GM19193 (cell line): ENCODE data around the gene ABTB1.

Experiments
- POLR2A ChIP-seq: IDR thresholded peaks from 4 replicates; pipeline ENCODE4 v1.6.1; 2011; ENCODE audit not compliant: insufficient read depth, insufficient read length; ENCODE audit errors: extremely low read depth

The ABTB1 gene

GRCh38 chr3:127644641-127645370 lies 27.9 kb upstream of the ABTB1 start:
- TF ChIP-seq POLR2A, result no peak

GRCh38 chr3:127645371-127646015 lies 27.3 kb upstream of the ABTB1 start:
- TF ChIP-seq POLR2A, result no peak

GRCh38 chr3:127646501-127647046 lies 26.2 kb upstream of the ABTB1 start:
- no peak for TF ChIP-seq POLR2A

- no peak for TF ChIP-seq POLR2A
Observed at GRCh38 chr3:127647166-127647844, 25.4 kb upstream of the ABTB1 start.

GRCh38 chr3:127647845-127648204 lies 24.9 kb upstream of the ABTB1 start:
- TF ChIP-seq POLR2A, result no peak

GRCh38 chr3:127650236-127650635 lies 22.5 kb upstream of the ABTB1 start:
- no peak for TF ChIP-seq POLR2A

GRCh38 chr3:127651516-127652172 lies 21.1 kb upstream of the ABTB1 start:
- TF ChIP-seq POLR2A, result no peak

- TF ChIP-seq POLR2A, result no peak
Observed at GRCh38 chr3:127652246-127652995, 20.3 kb upstream of the ABTB1 start.

GRCh38 chr3:127654374-127654773 lies 18.4 kb upstream of the ABTB1 start:
- TF ChIP-seq POLR2A, result no peak

- no peak for TF ChIP-seq POLR2A
Observed at GRCh38 chr3:127655641-127656040, 17.1 kb upstream of the ABTB1 start.

GRCh38 chr3:127656906-127657305 lies 15.8 kb upstream of the ABTB1 start:
- no peak for TF ChIP-seq POLR2A

GRCh38 chr3:127658234-127658633 lies 14.5 kb upstream of the ABTB1 start:
- TF ChIP-seq POLR2A, result no peak

GRCh38 chr3:127660621-127661251 lies 12.0 kb upstream of the ABTB1 start:
- no peak for TF ChIP-seq POLR2A

- TF ChIP-seq POLR2A, result no peak
Observed at GRCh38 chr3:127661600-127661999, 11.2 kb upstream of the ABTB1 start.
